ENCODE data around the gene TAX1BP1. TPM values are rescaled to one million over a fixed set of nuclear protein-coding genes. Genes with fewer than 3 reads are reported as not detected.
A peak's percentile ranks its signal among the peaks of the same experiment; 100 is the strongest.
"Not testable (repeated sequence)": the region's sequence is repeated elsewhere in the genome, so short reads cannot be mapped to it uniquely, and the experiment has no call there.

The TAX1BP1 gene
- total RNA-seq, 1 donor from 2014 or later: 73.1 TPM

GRCh38 chr7:27737616-27738015 is 2.3 kb upstream of the TAX1BP1 start:
- no peak for DNase-seq (ENCODE audit: extremely low read depth, low read depth, low spot score)

GRCh38 chr7:27739301-27739908 is 557 bp upstream of the TAX1BP1 start:
- no peak for DNase-seq (ENCODE audit: extremely low read depth, low read depth, low spot score)

- DNase-seq (ENCODE audit: extremely low read depth, low read depth, low spot score): no peak
These were observed 606 bp downstream of the TAX1BP1 start for GRCh38 chr7:27740449-27741086.

- not testable (repeated sequence) for DNase-seq (ENCODE audit: extremely low read depth, low read depth, low spot score)
These were observed 2.2 kb downstream of the TAX1BP1 start for GRCh38 chr7:27742091-27742710.

DNA sequence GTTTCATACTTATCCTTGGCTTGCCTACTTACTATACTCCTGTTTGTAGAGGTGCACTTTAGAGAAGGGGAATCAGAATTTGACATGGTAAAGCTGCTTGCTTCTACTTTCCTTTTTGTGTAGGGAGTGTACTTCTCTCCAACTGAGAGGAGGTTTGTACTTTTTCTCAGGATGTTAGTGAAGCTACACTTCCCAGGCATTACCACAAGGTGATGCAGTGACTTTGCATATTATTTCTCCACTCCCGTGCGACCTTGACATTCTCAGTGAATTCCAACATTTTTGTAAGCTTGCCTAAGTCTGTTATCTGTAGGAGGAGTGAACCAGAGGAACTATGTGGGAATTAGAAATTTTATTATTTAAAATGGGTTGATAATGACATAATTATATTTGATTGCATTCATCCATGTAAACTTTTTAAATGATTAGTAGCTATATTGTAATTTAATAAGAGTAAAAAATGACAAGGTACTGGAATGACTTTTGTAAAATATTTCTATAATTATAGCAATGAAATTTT is 5.2 kb downstream of the TAX1BP1 start:
- peak; percentile 41 for DNase-seq (ENCODE audit: extremely low read depth, low read depth, low spot score)

- DNase-seq (ENCODE audit: extremely low read depth, low read depth, low spot score): no peak
These were observed 6.5 kb downstream of the TAX1BP1 start for GRCh38 chr7:27746486-27746885.

DNA sequence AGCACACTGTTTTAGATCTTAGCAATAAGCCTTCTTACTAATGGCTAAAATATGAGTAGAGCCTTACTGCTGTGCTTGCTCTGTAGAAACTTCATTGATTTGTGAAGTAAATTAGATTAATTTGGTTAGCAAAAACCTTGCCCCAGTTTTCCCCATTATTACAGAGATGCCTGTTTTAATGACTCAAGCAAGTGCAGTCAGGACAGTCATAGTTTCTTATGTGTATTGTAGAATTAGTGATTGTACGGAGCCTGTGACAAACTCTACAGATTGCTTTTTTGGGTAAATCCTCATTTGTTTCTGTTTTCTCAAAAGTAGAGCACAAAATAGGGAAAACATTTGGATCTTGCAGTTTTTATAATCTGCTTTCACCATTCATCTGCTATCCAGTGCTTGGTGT is 7.0 kb downstream of the TAX1BP1 start:
- no peak for DNase-seq (ENCODE audit: extremely low read depth, low read depth, low spot score)

GRCh38 chr7:27747589-27748368 is 7.8 kb downstream of the TAX1BP1 start:
- DNase-seq (ENCODE audit: extremely low read depth, low read depth, low spot score): no peak

GRCh38 chr7:27750316-27750715 is 10.4 kb downstream of the TAX1BP1 start:
- DNase-seq (ENCODE audit: extremely low read depth, low read depth, low spot score): no peak

DNA sequence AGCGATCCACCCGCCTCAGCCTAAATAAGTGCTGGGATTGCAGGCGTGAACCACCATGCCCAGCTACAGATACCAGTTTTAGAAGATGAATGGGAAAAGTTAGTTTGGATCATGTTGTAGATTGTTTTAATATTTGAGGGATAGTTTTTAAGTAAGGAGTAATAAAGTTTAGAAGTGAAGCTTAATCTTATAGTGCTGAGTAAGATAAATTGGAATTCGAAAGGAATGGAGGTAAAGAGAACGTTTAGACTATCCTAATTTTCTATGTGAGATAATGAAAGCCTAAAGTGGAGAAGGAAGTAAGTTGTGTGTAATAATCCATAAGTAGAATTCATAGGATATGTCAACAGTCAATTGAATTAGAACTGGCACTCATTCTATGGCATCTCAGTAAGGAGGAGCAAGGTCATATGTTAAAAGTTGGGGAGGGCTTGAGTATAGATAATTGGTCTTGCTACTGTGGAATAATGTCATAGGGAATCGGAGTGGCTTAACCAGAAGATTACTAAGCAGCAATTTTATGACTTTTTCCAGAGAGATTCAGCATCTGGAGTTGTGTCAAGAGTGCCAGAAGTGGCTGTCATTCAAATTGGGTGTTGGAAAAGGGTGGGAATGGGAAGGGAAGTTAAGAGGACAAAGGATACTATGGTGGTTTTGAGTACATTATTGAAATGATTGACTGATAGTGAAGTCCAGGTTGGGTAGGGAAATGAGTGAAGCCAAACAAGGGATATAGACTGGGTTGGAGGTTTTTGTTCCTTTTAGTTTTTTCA is 12.1 kb downstream of the TAX1BP1 start:
- no peak for DNase-seq (ENCODE audit: extremely low read depth, low read depth, low spot score)

- no peak for DNase-seq (ENCODE audit: extremely low read depth, low read depth, low spot score)
These were observed 13.9 kb downstream of the TAX1BP1 start for GRCh38 chr7:27753863-27754262.

GRCh38 chr7:27756298-27756697 is 16.3 kb downstream of the TAX1BP1 start:
- no peak for DNase-seq (ENCODE audit: extremely low read depth, low read depth, low spot score)

- DNase-seq (ENCODE audit: extremely low read depth, low read depth, low spot score): no peak
These were observed 19.5 kb downstream of the TAX1BP1 start for GRCh38 chr7:27759491-27759890.

DNA sequence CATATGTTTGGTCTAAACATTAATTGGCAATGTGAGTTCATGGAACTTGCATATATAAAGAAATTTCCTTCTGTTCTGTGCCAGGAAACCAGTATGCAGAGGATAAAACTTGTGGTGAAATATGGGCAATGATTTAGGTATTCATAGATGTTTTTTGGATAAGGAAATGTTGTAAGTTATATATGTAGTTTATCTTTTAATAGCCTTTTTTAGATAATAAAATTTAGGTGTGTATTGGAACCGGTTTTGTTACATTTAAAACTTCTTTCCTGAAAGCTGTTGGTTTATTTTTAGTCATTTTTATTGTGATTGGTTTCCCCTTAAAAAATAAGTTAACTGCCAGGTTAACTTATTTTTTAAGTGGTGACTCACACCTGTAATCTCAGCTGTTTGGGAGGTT is 22.1 kb downstream of the TAX1BP1 start:
- DNase-seq (ENCODE audit: extremely low read depth, low read depth, low spot score): no peak

- DNase-seq (ENCODE audit: extremely low read depth, low read depth, low spot score): no peak
These were observed 24.1 kb downstream of the TAX1BP1 start for GRCh38 chr7:27763983-27764508.

- no peak for DNase-seq (ENCODE audit: extremely low read depth, low read depth, low spot score)
These were observed 25.9 kb downstream of the TAX1BP1 start for GRCh38 chr7:27765841-27766240.

DNA sequence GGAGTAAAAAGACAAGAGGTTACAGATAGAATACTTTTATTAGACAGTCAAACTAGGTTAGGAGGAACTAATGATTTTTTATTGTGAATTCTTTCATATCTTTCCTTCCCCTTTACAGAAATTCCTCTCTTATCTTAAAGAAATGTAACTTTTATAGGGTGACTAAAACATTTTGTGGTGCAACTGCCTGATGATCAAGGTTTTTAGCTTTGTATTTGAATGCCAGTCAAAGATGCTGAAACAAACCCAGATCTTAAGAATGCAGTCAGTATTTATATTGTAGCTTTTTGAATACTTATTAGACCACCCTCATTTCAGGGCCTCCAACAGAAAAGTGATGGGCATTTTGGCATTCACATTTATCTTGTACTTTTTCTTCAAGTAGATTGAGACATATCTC is 27.4 kb downstream of the TAX1BP1 start:
- DNase-seq (ENCODE audit: extremely low read depth, low read depth, low spot score): no peak

- no peak for DNase-seq (ENCODE audit: extremely low read depth, low read depth, low spot score)
These were observed 31.1 kb downstream of the TAX1BP1 start for GRCh38 chr7:27771111-27771510.

DNA sequence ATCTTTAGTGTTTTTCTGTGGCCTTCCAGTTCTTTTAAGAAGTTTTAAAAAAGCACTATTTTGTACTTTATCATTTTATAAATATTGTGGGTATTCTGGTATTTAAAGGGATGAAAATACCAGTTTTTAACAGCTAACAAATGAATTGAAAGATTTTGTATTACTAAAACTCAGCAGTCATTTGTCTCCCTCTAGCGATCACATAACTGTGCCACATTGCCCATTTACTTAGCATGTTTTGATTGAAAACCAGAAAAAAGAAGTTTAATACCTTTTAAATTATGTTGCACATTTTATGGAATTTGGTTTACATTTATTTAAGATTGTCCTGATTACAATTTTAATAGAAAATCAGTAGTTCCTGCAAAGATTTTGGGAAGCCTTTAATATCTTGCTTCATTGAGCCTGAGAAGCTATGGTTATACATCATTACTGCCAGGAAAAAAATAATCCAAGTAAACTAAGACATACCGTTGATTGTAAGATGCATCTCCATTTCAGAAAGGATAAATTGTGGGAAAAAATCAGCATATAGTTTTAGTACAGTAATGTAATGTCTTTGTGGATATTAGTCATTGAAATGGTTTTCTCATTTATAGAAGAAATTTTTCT is 34.9 kb downstream of the TAX1BP1 start:
- peak; percentile 22 for DNase-seq (ENCODE audit: extremely low read depth, low read depth, low spot score)

DNA sequence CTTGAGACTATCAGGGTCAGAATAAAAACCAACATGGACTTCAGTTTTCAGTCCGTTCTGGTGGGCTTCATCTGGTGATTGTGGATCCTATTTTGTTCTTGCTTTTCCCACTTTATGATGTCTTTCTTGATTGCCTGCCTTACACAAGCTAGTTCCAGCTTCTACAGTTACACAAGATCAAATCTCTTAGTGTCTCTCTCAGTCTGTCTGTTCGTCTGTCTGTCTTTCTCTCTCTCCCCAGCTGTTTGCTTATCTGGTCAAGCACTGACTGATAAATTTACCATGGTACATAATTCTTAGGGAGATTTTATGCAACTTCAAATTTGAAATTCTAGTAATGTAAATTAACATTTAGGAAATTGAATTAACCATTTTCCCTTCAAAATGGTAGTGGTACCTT is 35.8 kb downstream of the TAX1BP1 start:
- no peak for DNase-seq (ENCODE audit: extremely low read depth, low read depth, low spot score)
